Vagina (tissue), 2 donors: ENCODE results near the gene KCTD1.

Experiments
- POLR2A ChIP-seq, 2 donors: fragments of 450-650 bp; IDR thresholded peaks; one replicate each; pipeline ENCODE4 v1.6.1; 2017; ENCODE audit warnings: antibody characterized with exemption in 2 of 2, mild to moderate bottlenecking in 2 of 2, moderate library complexity in 2 of 2
- POLR2AphosphoS5 ChIP-seq, 2 donors: sonication (generic); formaldehyde crosslinking; IDR thresholded peaks; one replicate each; pipeline ENCODE4 v1.9.0; 2017; ENCODE audit warnings: antibody characterized with exemption in 2 of 2, mild to moderate bottlenecking in 2 of 2, low read depth in 1 of 2; ENCODE audit not compliant: insufficient read depth in 1 of 2
- TF ChIP-seq, protein P1 (sequence below), 3 experiments: fragments of 450-650 bp in 2 of 3; fragments of 200-600 bp in 1 of 3; sonication (generic) in 1 of 3; IDR thresholded peaks; one replicate each; pipeline ENCODE4 v1.5.1; 2017 to 2019; ENCODE audit warnings: antibody characterized with exemption in 3 of 3, mild to moderate bottlenecking in 2 of 3, moderate library complexity in 2 of 3

- TF ChIP-seq, protein P1, sequence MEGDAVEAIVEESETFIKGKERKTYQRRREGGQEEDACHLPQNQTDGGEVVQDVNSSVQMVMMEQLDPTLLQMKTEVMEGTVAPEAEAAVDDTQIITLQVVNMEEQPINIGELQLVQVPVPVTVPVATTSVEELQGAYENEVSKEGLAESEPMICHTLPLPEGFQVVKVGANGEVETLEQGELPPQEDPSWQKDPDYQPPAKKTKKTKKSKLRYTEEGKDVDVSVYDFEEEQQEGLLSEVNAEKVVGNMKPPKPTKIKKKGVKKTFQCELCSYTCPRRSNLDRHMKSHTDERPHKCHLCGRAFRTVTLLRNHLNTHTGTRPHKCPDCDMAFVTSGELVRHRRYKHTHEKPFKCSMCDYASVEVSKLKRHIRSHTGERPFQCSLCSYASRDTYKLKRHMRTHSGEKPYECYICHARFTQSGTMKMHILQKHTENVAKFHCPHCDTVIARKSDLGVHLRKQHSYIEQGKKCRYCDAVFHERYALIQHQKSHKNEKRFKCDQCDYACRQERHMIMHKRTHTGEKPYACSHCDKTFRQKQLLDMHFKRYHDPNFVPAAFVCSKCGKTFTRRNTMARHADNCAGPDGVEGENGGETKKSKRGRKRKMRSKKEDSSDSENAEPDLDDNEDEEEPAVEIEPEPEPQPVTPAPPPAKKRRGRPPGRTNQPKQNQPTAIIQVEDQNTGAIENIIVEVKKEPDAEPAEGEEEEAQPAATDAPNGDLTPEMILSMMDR (IDR thresholded peaks at IDR 0.05): no peak
- TF ChIP-seq POLR2AphosphoS5 (IDR thresholded peaks at IDR 0.05; ENCODE audit: insufficient read depth in 1 of 2, low read depth in 1 of 2) (no peak), POLR2A (IDR thresholded peaks at IDR 0.05) (no peak)
Observed at GRCh38 chr18:26419746-26420145, 128.6 kb downstream of the KCTD1 start.
